ENCODE results near the gene SMG9.

The SMG9 gene

DNA sequence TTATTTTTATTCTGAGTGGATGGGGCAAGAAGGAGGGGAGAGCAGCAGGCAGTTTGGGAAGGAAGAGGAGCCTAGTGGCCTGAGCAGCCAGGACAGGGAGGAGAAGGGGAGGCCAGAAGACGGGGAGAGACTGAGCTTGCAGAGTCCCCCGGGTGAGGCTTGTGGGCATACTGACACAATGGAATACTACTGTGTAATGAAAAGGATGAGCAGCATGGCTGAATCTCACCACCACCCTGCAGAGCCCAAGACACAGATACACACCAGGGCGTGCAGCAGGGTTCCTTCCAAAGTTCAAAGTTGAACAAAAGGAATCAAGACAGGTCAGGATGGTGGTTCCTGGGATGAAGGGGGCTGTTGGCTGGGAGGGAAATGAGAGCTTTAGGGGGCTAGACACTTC is 8.1 kb upstream of the SMG9 start:
- TF ChIP-seq NFIC (IDR thresholded peaks at IDR 0.05), result no peak
- TF ChIP-seq FOXM1 (IDR thresholded peaks at IDR 0.05; ENCODE audit: borderline replicate concordance, low read depth), result no peak
- no peak for TF ChIP-seq ZBTB7A (IDR thresholded peaks at IDR 0.05; ENCODE audit: low read depth)
- TF ChIP-seq MAX (IDR thresholded peaks at IDR 0.05), result no peak
- no peak for TF ChIP-seq TCF12 (IDR thresholded peaks at IDR 0.05; ENCODE audit: low read depth)
- TF ChIP-seq TEAD4 (IDR thresholded peaks at IDR 0.05), result no peak
- no peak for TF ChIP-seq RAD21 (IDR thresholded peaks at IDR 0.05; ENCODE audit: low read depth)
- TF ChIP-seq EP300 (IDR thresholded peaks at IDR 0.05; ENCODE audit: borderline replicate concordance), result no peak
- TF ChIP-seq CREB1 (IDR thresholded peaks at IDR 0.05; ENCODE audit: low read depth), result no peak

GRCh38 chr19:43760941-43761340 is 6.2 kb upstream of the SMG9 start:
- TF ChIP-seq FOXM1 (IDR thresholded peaks at IDR 0.05; ENCODE audit: borderline replicate concordance, low read depth) (no peak), CREB1 (IDR thresholded peaks at IDR 0.05; ENCODE audit: low read depth) (no peak), MAX (IDR thresholded peaks at IDR 0.05) (no peak), TAF1 (IDR thresholded peaks at IDR 0.05; ENCODE audit: low read depth) (no peak), EP300 (IDR thresholded peaks at IDR 0.05; ENCODE audit: borderline replicate concordance) (no peak), RAD21 (IDR thresholded peaks at IDR 0.05; ENCODE audit: low read depth) (no peak), YY1 (IDR thresholded peaks at IDR 0.05; ENCODE audit: low read depth) (no peak)
- TF ChIP-seq, protein P1, sequence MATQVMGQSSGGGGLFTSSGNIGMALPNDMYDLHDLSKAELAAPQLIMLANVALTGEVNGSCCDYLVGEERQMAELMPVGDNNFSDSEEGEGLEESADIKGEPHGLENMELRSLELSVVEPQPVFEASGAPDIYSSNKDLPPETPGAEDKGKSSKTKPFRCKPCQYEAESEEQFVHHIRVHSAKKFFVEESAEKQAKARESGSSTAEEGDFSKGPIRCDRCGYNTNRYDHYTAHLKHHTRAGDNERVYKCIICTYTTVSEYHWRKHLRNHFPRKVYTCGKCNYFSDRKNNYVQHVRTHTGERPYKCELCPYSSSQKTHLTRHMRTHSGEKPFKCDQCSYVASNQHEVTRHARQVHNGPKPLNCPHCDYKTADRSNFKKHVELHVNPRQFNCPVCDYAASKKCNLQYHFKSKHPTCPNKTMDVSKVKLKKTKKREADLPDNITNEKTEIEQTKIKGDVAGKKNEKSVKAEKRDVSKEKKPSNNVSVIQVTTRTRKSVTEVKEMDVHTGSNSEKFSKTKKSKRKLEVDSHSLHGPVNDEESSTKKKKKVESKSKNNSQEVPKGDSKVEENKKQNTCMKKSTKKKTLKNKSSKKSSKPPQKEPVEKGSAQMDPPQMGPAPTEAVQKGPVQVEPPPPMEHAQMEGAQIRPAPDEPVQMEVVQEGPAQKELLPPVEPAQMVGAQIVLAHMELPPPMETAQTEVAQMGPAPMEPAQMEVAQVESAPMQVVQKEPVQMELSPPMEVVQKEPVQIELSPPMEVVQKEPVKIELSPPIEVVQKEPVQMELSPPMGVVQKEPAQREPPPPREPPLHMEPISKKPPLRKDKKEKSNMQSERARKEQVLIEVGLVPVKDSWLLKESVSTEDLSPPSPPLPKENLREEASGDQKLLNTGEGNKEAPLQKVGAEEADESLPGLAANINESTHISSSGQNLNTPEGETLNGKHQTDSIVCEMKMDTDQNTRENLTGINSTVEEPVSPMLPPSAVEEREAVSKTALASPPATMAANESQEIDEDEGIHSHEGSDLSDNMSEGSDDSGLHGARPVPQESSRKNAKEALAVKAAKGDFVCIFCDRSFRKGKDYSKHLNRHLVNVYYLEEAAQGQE (IDR thresholded peaks at IDR 0.05; ENCODE audit: low read depth), result no peak

- TF ChIP-seq, protein P1 (IDR thresholded peaks at IDR 0.05; ENCODE audit: low read depth), result no peak
- no peak for TF ChIP-seq TCF12 (IDR thresholded peaks at IDR 0.05; ENCODE audit: low read depth)
- TF ChIP-seq, protein P2, sequence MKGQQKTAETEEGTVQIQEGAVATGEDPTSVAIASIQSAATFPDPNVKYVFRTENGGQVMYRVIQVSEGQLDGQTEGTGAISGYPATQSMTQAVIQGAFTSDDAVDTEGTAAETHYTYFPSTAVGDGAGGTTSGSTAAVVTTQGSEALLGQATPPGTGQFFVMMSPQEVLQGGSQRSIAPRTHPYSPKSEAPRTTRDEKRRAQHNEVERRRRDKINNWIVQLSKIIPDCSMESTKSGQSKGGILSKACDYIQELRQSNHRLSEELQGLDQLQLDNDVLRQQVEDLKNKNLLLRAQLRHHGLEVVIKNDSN (IDR thresholded peaks at IDR 0.05), result no peak
- TF ChIP-seq YY1 (IDR thresholded peaks at IDR 0.05; ENCODE audit: low read depth), result no peak
- no peak for TF ChIP-seq TAF1 (IDR thresholded peaks at IDR 0.05; ENCODE audit: low read depth)
- TF ChIP-seq NFIC (IDR thresholded peaks at IDR 0.05), result no peak
- TF ChIP-seq TEAD4 (IDR thresholded peaks at IDR 0.05), result no peak
- no peak for TF ChIP-seq ZBTB7A (IDR thresholded peaks at IDR 0.05; ENCODE audit: low read depth)
- no peak for TF ChIP-seq RAD21 (IDR thresholded peaks at IDR 0.05; ENCODE audit: low read depth)
- TF ChIP-seq EGR1 (IDR thresholded peaks at IDR 0.05), result no peak
- TF ChIP-seq EP300 (IDR thresholded peaks at IDR 0.05; ENCODE audit: borderline replicate concordance), result no peak
- no peak for TF ChIP-seq CEBPB (IDR thresholded peaks at IDR 0.05)
- TF ChIP-seq FOXM1 (IDR thresholded peaks at IDR 0.05; ENCODE audit: borderline replicate concordance, low read depth), result no peak
- TF ChIP-seq MAX (IDR thresholded peaks at IDR 0.05), result no peak
- no peak for TF ChIP-seq CREB1 (IDR thresholded peaks at IDR 0.05; ENCODE audit: low read depth)
Measured at GRCh38 chr19:43759515-43759914, 4.8 kb upstream of the SMG9 start.

- TF ChIP-seq ZBTB7A (IDR thresholded peaks at IDR 0.05; ENCODE audit: low read depth), result 0 out of 2 replicates have a peak, but pooled peaks have one; percentile 51
- TF ChIP-seq EP300 (IDR thresholded peaks at IDR 0.05; ENCODE audit: borderline replicate concordance), result peak; percentile 43; the same call in 1 of the 2 replicates
- no peak for TF ChIP-seq CEBPB (IDR thresholded peaks at IDR 0.05)
- TF ChIP-seq TCF12 (IDR thresholded peaks at IDR 0.05; ENCODE audit: low read depth), result no peak
- TF ChIP-seq MAX (IDR thresholded peaks at IDR 0.05), result peak; percentile 62
- no peak; the same call in 1 of the 2 replicates for TF ChIP-seq TAF1 (IDR thresholded peaks at IDR 0.05; ENCODE audit: low read depth)
- TF ChIP-seq NFIC (IDR thresholded peaks at IDR 0.05), result peak; percentile 89
Measured at GRCh38 chr19:43755256-43755801, 567 bp upstream of the SMG9 start.

DNA sequence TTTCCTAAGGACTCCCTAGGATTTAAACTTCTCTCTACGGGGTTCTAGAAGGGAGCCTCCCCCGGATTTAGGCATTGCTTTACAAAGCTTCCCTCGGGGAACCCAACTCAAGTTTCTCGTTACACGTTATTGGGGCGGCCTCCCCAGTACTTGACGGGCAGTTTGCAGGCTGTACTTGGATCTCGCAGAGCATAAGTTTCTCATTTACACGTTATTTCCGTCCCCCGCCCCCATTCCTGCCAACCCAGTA is 584 bp downstream of the SMG9 start:
- TF ChIP-seq ZBTB7A (IDR thresholded peaks at IDR 0.05; ENCODE audit: low read depth) (no peak), EGR1 (IDR thresholded peaks at IDR 0.05) (no peak), MAX (IDR thresholded peaks at IDR 0.05) (no peak), CREB1 (IDR thresholded peaks at IDR 0.05; ENCODE audit: low read depth) (no peak), CEBPB (IDR thresholded peaks at IDR 0.05) (no peak), EP300 (IDR thresholded peaks at IDR 0.05; ENCODE audit: borderline replicate concordance) (no peak), TEAD4 (IDR thresholded peaks at IDR 0.05) (no peak), FOXM1 (IDR thresholded peaks at IDR 0.05; ENCODE audit: borderline replicate concordance, low read depth) (no peak), NFIC (IDR thresholded peaks at IDR 0.05) (no peak), RAD21 (IDR thresholded peaks at IDR 0.05; ENCODE audit: low read depth) (no peak), TCF12 (IDR thresholded peaks at IDR 0.05; ENCODE audit: low read depth) (no peak), TAF1 (IDR thresholded peaks at IDR 0.05; ENCODE audit: low read depth) (no peak), YY1 (IDR thresholded peaks at IDR 0.05; ENCODE audit: low read depth) (no peak)
- TF ChIP-seq, protein P2 (IDR thresholded peaks at IDR 0.05), result no peak
- TF ChIP-seq, protein P1 (IDR thresholded peaks at IDR 0.05; ENCODE audit: low read depth), result no peak
